ENCODE measurements around the gene SLC48A1. TPM values are rescaled to one million over a fixed set of nuclear protein-coding genes. Genes with fewer than 3 reads are reported as not detected.

The SLC48A1 gene
- polyA plus RNA-seq, 2 donors: 17.7 to 20.6 TPM

DNA sequence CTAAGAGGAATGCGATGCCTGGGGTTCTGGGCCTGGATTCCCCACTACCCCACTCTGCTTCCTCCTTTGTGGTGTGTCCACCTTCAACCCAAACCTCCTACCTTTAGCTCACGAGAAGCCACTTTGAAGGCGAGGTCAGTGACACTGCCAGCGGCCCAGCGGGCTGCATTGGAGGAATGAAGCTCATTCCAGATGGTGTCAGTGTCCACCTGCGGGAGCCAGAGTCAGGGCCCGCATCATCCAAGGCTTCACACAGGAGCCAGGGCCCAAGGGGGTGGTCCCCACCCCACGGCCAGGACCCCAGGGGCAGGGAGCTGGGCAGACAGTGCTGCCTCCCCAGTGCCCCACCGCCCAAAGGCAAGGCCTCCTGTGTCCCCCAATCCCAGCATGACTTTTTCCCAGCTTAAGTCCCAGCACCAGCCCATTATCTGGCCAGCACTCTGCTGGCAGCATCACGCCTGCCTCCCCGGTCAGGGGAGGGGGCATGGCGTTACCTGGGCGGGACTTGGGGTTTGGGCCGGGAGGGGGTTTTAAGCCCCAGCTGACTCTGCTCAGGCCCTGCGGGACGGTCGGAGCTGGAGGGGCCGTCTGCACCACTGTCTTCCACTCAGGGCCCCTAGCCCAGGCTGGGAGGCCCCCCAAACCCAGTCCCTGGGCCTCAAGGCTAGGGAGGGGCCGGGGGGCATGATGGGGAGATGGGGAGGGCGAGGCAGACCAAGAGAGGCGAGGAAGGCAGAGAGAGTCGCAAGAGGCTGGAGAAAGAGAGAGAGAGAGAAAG lies 16.9 kb downstream of the SLC48A1 start:
- no peaks in the 10 kb centered on the region for H3K9me3 ChIP-seq (ENCODE audit: control insufficient read depth in 2 of 2, insufficient read depth in 1 of 2, low read depth in 1 of 2, low read length in 1 of 2)
- no peak overlapping the region for H3K4me3 ChIP-seq (ENCODE audit: low read depth in 1 of 2, low read length in 2 of 2)
- H3K36me3 ChIP-seq (ENCODE audit: control insufficient read depth in 2 of 2, insufficient read depth in 2 of 2, low read length in 1 of 2): peaks cover 23 to 79% of the 10 kb centered on the region in 2 donors
- no peak overlapping the region for H3K27ac ChIP-seq (ENCODE audit: low read depth in 2 of 2, low read length in 1 of 2)
- WGBS, 2 donors: 90 to 92% methylated on average over 22 of the region's 22 CpGs
- no peaks in the 10 kb centered on the region for H3K4me1 ChIP-seq (ENCODE audit: control insufficient read depth in 2 of 2, insufficient read depth in 2 of 2, low read length in 1 of 2)
- no peaks in the 10 kb centered on the region for H3K27me3 ChIP-seq (ENCODE audit: control insufficient read depth in 1 of 2, insufficient read depth in 2 of 2, low read length in 2 of 2)

DNA sequence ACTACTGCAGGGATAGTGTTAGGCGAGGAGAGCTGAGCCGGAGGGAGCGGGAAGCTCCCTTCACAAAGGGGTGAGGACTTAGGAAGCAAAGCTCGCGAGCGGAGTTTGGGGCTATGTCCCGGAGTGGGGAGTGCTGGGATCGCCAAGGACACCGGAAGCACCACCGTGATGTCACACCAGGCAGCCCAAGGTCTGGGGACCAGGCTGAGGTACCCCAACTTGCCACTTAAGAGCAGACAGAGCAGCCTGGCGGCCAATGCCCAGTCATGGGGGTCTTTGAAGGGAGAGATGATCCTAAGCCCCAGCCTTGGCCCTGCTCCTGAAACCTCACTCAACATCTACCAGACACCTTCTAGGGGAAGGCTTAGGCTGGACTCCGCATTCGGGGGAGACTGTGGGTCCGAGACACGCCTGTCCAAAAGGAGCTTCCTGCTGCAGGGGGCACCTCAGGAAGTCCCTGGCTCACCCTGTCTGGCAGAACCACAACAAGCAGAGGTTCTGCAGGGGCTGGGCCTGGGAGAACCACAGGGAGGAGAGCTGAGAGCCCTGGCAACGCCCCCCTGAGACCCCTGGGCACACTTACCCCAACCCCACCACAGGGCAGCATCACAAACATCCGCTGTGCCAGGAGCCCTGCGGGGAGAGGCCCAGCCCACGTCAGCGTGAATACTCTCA lies 17.8 kb downstream of the SLC48A1 start:
- H3K27me3 ChIP-seq (ENCODE audit: control insufficient read depth in 1 of 2, insufficient read depth in 2 of 2, low read length in 2 of 2): no peaks in the 10 kb centered on the region
- no peaks in the 10 kb centered on the region for H3K4me1 ChIP-seq (ENCODE audit: control insufficient read depth in 2 of 2, insufficient read depth in 2 of 2, low read length in 1 of 2)
- H3K27ac ChIP-seq (ENCODE audit: low read depth in 2 of 2, low read length in 1 of 2): no peak overlapping the region
- no peaks in the 10 kb centered on the region for H3K9me3 ChIP-seq (ENCODE audit: control insufficient read depth in 2 of 2, insufficient read depth in 1 of 2, low read depth in 1 of 2, low read length in 1 of 2)
- WGBS, 2 donors: 92 to 94% methylated on average over 20 of the region's 20 CpGs
- no peak overlapping the region for H3K4me3 ChIP-seq (ENCODE audit: low read depth in 1 of 2, low read length in 2 of 2)
- H3K36me3 ChIP-seq (ENCODE audit: control insufficient read depth in 2 of 2, insufficient read depth in 2 of 2, low read length in 1 of 2): peaks cover 25 to 79% of the 10 kb centered on the region in 2 donors

DNA sequence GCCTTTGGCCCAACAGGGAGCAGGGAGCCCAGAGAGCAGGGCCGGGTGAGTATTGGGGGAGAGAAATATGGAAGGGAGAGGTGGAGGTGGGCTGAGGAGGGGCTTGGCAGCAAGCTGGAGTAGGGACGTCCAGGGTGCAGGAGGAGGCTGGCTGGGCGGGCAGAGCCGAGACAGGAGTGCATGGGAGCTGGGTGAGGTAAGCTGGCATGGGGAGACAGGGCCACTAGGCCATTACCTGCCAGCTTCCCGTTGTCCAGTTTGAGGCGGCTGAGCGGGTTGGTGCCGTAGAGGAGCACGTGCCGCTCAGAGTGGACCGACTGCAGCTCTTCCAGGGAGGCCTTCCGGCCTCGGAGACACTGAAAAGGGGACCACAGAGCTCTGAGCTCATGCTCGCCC lies 18.3 kb downstream of the SLC48A1 start:
- H3K4me3 ChIP-seq (ENCODE audit: low read depth in 1 of 2, low read length in 2 of 2): no peak overlapping the region
- 89 to 92% methylated on average over 13 to 14 of the region's 14 CpGs for WGBS, 2 donors
- no peak overlapping the region for H3K27ac ChIP-seq (ENCODE audit: low read depth in 2 of 2, low read length in 1 of 2)
- no peaks in the 10 kb centered on the region for H3K4me1 ChIP-seq (ENCODE audit: control insufficient read depth in 2 of 2, insufficient read depth in 2 of 2, low read length in 1 of 2)
- H3K9me3 ChIP-seq (ENCODE audit: control insufficient read depth in 2 of 2, insufficient read depth in 1 of 2, low read depth in 1 of 2, low read length in 1 of 2): no peaks in the 10 kb centered on the region
- H3K27me3 ChIP-seq (ENCODE audit: control insufficient read depth in 1 of 2, insufficient read depth in 2 of 2, low read length in 2 of 2): no peaks in the 10 kb centered on the region
- H3K36me3 ChIP-seq (ENCODE audit: control insufficient read depth in 2 of 2, insufficient read depth in 2 of 2, low read length in 1 of 2): peaks cover 29 to 78% of the 10 kb centered on the region in 2 donors

DNA sequence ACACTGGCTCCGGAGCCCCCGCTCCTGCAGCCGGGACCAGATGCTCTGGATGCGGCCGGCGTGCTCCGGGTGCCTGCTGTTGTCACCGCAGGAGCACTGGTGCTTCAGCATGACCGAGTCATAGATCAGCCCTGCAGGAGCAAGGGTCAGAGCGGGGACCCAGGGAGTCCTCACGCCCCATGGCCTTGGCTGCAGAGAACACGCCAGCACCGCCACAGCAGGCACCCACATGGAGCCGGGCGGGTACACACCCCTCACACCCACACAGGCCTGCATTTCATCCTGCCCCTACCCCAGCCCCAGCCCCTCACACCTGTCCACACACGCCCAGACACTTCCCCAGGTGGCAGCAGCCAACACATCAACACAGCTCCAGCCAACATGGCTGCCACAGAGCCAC lies 18.8 kb downstream of the SLC48A1 start:
- Histone ChIP-seq H3K4me1 (ENCODE audit: control insufficient read depth in 2 of 2, insufficient read depth in 2 of 2, low read length in 1 of 2) (no peaks in the 10 kb centered on the region), H3K36me3 (ENCODE audit: control insufficient read depth in 2 of 2, insufficient read depth in 2 of 2, low read length in 1 of 2) (peaks cover 29 to 77% of the 10 kb centered on the region in 2 donors), H3K27ac (ENCODE audit: low read depth in 2 of 2, low read length in 1 of 2) (no peak overlapping the region), H3K9me3 (ENCODE audit: control insufficient read depth in 2 of 2, insufficient read depth in 1 of 2, low read depth in 1 of 2, low read length in 1 of 2) (no peaks in the 10 kb centered on the region), H3K4me3 (ENCODE audit: low read depth in 1 of 2, low read length in 2 of 2) (no peak overlapping the region), H3K27me3 (ENCODE audit: control insufficient read depth in 1 of 2, insufficient read depth in 2 of 2, low read length in 2 of 2) (no peaks in the 10 kb centered on the region)
- WGBS, 2 donors: 88 to 89% methylated on average over 16 of the region's 16 CpGs

DNA sequence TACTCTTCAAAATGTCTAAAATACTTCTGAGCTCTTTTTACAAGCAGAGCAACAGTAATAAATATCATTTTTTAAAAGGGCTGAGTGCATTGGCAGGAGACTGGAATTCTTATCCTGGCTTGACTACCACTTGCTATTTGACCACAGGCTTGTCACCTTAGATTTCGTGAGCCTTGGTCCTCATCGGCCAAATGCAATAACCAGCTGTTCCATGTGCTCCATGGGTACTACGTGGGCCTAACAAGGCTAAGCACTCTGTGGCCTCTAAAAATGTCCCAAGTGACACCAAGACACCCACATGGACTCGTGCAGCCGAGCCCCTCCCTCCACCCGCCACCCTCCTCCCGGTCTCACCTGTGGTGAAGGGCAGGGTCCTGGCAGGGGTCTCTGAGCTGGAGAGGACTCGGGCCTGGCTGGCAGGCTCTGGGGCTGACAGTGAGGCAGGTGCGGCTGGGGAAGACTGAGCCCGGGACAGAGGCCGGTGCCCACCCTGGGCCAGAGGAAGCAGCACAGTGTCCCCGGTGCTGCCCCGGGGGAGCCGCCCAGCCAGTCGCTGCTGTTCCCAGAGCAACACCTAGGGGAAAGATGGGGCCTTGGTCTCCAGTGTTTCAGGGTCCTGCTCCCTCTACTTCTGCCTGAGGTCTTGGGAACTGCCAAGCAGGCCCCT lies 20.1 kb downstream of the SLC48A1 start:
- Histone ChIP-seq H3K9me3 (ENCODE audit: control insufficient read depth in 2 of 2, insufficient read depth in 1 of 2, low read depth in 1 of 2, low read length in 1 of 2) (no peaks in the 10 kb centered on the region), H3K27me3 (ENCODE audit: control insufficient read depth in 1 of 2, insufficient read depth in 2 of 2, low read length in 2 of 2) (no peaks in the 10 kb centered on the region), H3K36me3 (ENCODE audit: control insufficient read depth in 2 of 2, insufficient read depth in 2 of 2, low read length in 1 of 2) (peaks cover 32 to 79% of the 10 kb centered on the region in 2 donors), H3K4me3 (ENCODE audit: low read depth in 1 of 2, low read length in 2 of 2) (no peak overlapping the region), H3K4me1 (ENCODE audit: control insufficient read depth in 2 of 2, insufficient read depth in 2 of 2, low read length in 1 of 2) (no peaks in the 10 kb centered on the region), H3K27ac (ENCODE audit: low read depth in 2 of 2, low read length in 1 of 2) (no peak overlapping the region)
- 87 to 90% methylated on average over 15 of the region's 15 CpGs for WGBS, 2 donors

DNA sequence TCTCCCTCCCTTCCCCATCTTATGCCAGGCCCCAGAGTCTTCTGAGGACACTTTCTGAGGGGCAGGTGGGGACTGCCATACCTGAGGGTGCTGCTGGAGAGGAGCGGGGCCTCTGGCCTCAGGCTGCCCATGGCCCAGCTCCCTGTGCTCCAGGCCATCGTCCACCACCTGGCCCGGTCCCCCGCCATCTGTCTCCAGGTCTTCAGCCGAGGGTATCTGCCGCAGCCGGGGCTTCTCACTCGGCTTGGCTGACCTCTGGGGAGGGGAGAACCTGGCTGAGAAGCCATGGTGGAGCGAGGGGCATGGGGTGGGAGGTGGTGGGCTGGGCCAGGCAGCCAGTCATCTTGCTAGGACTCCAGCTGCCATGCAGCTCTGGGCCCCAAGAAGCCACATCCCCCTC lies 21.6 kb downstream of the SLC48A1 start:
- 96 to 97% methylated on average over 9 of the region's 9 CpGs for WGBS, 2 donors

DNA sequence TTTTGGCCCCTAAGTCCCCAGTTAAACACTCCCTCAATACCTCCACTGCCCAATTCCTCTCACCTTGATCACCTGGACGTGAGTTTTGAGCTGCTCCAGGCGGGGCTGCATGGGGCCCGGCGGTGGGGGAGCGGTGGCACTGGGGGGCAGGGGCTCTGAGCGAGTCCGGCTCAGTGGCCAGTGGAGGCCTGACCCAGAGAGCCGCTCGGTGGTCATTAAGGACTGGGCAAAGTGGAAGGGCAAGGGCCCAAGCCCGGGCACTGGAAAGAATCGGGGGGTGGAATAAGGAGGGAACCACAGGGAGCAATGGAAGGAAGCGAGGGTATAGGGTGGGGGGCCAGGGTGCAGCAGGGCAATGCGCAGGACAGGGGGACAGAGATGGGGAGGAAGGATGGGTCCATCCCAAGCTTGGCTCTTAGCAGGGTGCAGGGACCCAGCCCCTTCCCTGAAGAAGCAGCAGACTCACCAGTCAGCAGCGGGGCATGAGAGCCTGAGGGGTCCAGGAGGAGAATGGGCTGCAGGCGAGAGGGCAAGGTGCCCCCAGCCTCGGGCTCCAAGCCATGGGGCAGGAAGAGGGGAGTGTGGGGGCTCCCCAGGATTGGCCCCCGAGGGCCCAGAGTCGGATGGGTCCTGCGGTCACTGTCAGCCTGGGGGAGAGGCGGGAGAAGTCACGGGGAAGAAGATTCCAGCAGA lies 22.2 kb downstream of the SLC48A1 start:
- H3K4me3 ChIP-seq (ENCODE audit: low read depth in 1 of 2, low read length in 2 of 2): no peak overlapping the region
- 92 to 96% methylated on average over 21 of the region's 21 CpGs for WGBS, 2 donors
- no peaks in the 10 kb centered on the region for H3K27me3 ChIP-seq (ENCODE audit: control insufficient read depth in 1 of 2, insufficient read depth in 2 of 2, low read length in 2 of 2)
- H3K4me1 ChIP-seq (ENCODE audit: control insufficient read depth in 2 of 2, insufficient read depth in 2 of 2, low read length in 1 of 2): no peaks in the 10 kb centered on the region
- H3K36me3 ChIP-seq (ENCODE audit: control insufficient read depth in 2 of 2, insufficient read depth in 2 of 2, low read length in 1 of 2): peaks cover 20 to 74% of the 10 kb centered on the region in 2 donors
- H3K9me3 ChIP-seq (ENCODE audit: control insufficient read depth in 2 of 2, insufficient read depth in 1 of 2, low read depth in 1 of 2, low read length in 1 of 2): no peaks in the 10 kb centered on the region
- no peak overlapping the region for H3K27ac ChIP-seq (ENCODE audit: low read depth in 2 of 2, low read length in 1 of 2)

More for the DNA sequence above, 21.6 kb downstream of the SLC48A1 start:
- no peak overlapping the region for H3K4me3 ChIP-seq (ENCODE audit: low read depth in 1 of 2, low read length in 2 of 2)
- no peaks in the 10 kb centered on the region for H3K27me3 ChIP-seq (ENCODE audit: control insufficient read depth in 1 of 2, insufficient read depth in 2 of 2, low read length in 2 of 2)
- H3K4me1 ChIP-seq (ENCODE audit: control insufficient read depth in 2 of 2, insufficient read depth in 2 of 2, low read length in 1 of 2): no peaks in the 10 kb centered on the region
- no peak overlapping the region for H3K27ac ChIP-seq (ENCODE audit: low read depth in 2 of 2, low read length in 1 of 2)
- H3K9me3 ChIP-seq (ENCODE audit: control insufficient read depth in 2 of 2, insufficient read depth in 1 of 2, low read depth in 1 of 2, low read length in 1 of 2): no peaks in the 10 kb centered on the region
- peaks cover 25 to 77% of the 10 kb centered on the region in 2 donors for H3K36me3 ChIP-seq (ENCODE audit: control insufficient read depth in 2 of 2, insufficient read depth in 2 of 2, low read length in 1 of 2)

DNA sequence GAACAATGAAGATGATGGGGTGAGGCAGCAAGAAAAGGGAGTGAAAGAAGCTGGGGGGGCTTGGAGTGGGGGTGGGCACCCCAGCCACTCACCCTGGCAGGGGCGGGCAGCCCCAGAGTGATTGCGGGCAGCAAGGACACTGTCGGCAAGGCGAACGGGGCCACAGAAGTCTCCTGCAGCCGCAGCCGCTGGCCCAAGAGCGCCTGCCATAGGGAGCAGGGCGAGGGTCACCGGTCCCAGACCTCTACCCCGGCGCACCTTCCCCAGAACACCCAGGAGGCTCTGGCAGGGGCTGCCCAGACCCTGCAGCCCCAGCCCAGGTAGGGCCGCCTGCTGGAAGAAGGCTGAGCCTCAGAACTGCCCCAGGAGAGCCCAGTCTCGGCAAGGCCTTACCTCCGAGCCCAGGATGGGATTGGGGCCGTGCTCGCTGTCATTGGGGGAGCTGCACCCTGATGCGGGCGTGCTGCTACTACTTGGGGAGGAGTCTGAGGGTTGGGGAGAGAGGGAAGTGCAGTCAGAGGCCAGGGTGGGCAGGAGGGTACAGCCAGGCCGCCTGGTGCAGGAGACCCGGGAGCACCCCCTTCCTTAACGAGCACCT lies 22.9 kb downstream of the SLC48A1 start:
- H3K9me3 ChIP-seq (ENCODE audit: control insufficient read depth in 2 of 2, insufficient read depth in 1 of 2, low read depth in 1 of 2, low read length in 1 of 2): no peaks in the 10 kb centered on the region
- no peaks in the 10 kb centered on the region for H3K4me1 ChIP-seq (ENCODE audit: control insufficient read depth in 2 of 2, insufficient read depth in 2 of 2, low read length in 1 of 2)
- no peak overlapping the region for H3K4me3 ChIP-seq (ENCODE audit: low read depth in 1 of 2, low read length in 2 of 2)
- no peak overlapping the region for H3K27ac ChIP-seq (ENCODE audit: low read depth in 2 of 2, low read length in 1 of 2)
- peaks cover 20 to 68% of the 10 kb centered on the region in 2 donors for H3K36me3 ChIP-seq (ENCODE audit: control insufficient read depth in 2 of 2, insufficient read depth in 2 of 2, low read length in 1 of 2)
- H3K27me3 ChIP-seq (ENCODE audit: control insufficient read depth in 1 of 2, insufficient read depth in 2 of 2, low read length in 2 of 2): no peaks in the 10 kb centered on the region
- 92 to 97% methylated on average over 22 of the region's 22 CpGs for WGBS, 2 donors

DNA sequence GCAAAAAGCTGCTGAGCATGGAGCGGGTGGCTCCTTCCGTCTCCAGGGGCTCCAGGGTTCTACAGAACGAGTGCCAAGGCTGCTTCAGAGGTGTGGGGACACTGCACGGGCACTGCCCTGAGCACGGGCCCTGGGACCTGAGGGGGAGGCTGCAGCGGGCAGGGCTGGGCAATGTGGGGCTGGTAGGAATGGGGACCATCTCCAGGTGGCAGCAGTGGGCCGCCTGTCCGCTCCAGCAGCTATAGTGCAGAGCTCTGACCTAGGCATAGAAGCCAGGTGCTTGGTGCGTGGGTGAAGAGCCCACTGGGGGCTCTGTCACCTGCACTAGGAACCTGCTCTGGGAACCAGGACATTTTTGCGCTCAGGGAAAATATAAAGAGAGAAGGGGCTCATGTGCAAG lies 24.4 kb downstream of the SLC48A1 start:
- Histone ChIP-seq H3K27ac (ENCODE audit: low read depth in 2 of 2, low read length in 1 of 2) (no peak overlapping the region), H3K27me3 (ENCODE audit: control insufficient read depth in 1 of 2, insufficient read depth in 2 of 2, low read length in 2 of 2) (no peaks in the 10 kb centered on the region), H3K4me3 (ENCODE audit: low read depth in 1 of 2, low read length in 2 of 2) (no peak overlapping the region), H3K9me3 (ENCODE audit: control insufficient read depth in 2 of 2, insufficient read depth in 1 of 2, low read depth in 1 of 2, low read length in 1 of 2) (no peaks in the 10 kb centered on the region), H3K36me3 (ENCODE audit: control insufficient read depth in 2 of 2, insufficient read depth in 2 of 2, low read length in 1 of 2) (peaks cover 20 to 58% of the 10 kb centered on the region in 2 donors), H3K4me1 (ENCODE audit: control insufficient read depth in 2 of 2, insufficient read depth in 2 of 2, low read length in 1 of 2) (peaks cover 0 to 5% of the 10 kb centered on the region in 2 donors)
- WGBS, 2 donors: 83% methylated on average over 10 of the region's 10 CpGs
